WTC11 (cell line): ENCODE measurements around the gene IFIT3. TPM values are rescaled to one million over a fixed set of nuclear protein-coding genes. Genes with fewer than 3 reads are reported as not detected.
A peak's percentile ranks its signal among the peaks of the same experiment; 100 is the strongest.

ENCODE experiments used
- ATAC-seq: fragments of 200-7000 bp; cut with Tn5 transposase; 2 replicates; pipeline ENCODE4 v1.10.0; 2021; ENCODE audit warnings: mild to moderate bottlenecking, moderate library complexity
- CTCF ChIA-PET: fragments of 300-600 bp; sonication (Branson Sonifier 250); formaldehyde crosslinking; loops from one replicate; lab custom pipeline; 2021; ENCODE audit warnings: antibody characterized with exemption; lab: Charles Lee
- POLR2A ChIA-PET: fragments of 350-600 bp; sonication (Branson Sonifier 250); formaldehyde crosslinking; loops from one replicate; lab custom pipeline; 2021; ENCODE audit warnings: antibody characterized with exemption; lab: Charles Lee
- DNase-seq: peaks from one replicate; pipeline ENCODE4 v3.0.0; 2021; ENCODE audit warnings: low spot score
- H3K27ac Mint-ChIP-seq: 2 replicates; pipeline ENCODE4 v1.8.0; 2021; ENCODE audit warnings: mixed read lengths
- H3K27me3 Mint-ChIP-seq: 2 replicates; pipeline ENCODE4 v1.8.0; 2021; ENCODE audit warnings: low read depth, mild to moderate bottlenecking, moderate library complexity, mixed read lengths
- H3K36me3 Mint-ChIP-seq: 2 replicates; pipeline ENCODE4 v1.8.0; 2021; ENCODE audit warnings: mixed read lengths
- H3K4me1 Mint-ChIP-seq: 2 replicates; pipeline ENCODE4 v1.8.0; 2022; ENCODE audit warnings: mixed read lengths
- H3K4me3 Mint-ChIP-seq: 2 replicates; pipeline ENCODE4 v1.8.0; 2021; ENCODE audit warnings: mild to moderate bottlenecking, moderate library complexity, mixed read lengths
- H3K9me3 Mint-ChIP-seq: 2 replicates; pipeline ENCODE4 v1.8.0; 2021; ENCODE audit warnings: mixed read lengths
- AR ChIP-seq: fragments of 250-450 bp; sonication (Bioruptor Pico); IDR thresholded peaks from 2 replicates; pipeline ENCODE4 v1.9.0; 2021; ENCODE audit warnings: mild to moderate bottlenecking
- ATF2 ChIP-seq: sonication (generic); formaldehyde crosslinking; IDR thresholded peaks from 2 replicates; pipeline ENCODE4 v1.8.1; 2022; ENCODE audit warnings: low read depth, missing genetic modification reagents, borderline replicate concordance
- ERG ChIP-seq: fragments of 250-450 bp; sonication (Bioruptor Pico); IDR thresholded peaks from 2 replicates; pipeline ENCODE4 v1.8.0; 2021; ENCODE audit warnings: mild to moderate bottlenecking
- FOXP1 ChIP-seq: sonication (generic); formaldehyde crosslinking; IDR thresholded peaks from 2 replicates; pipeline ENCODE4 v1.8.0; 2022; ENCODE audit warnings: missing genetic modification reagents, mild to moderate bottlenecking, moderate library complexity, borderline replicate concordance
- HMGA2 ChIP-seq: fragments of 250-450 bp; sonication (Bioruptor Pico); IDR thresholded peaks from 2 replicates; pipeline ENCODE4 v1.4.0; 2021; ENCODE audit warnings: mild to moderate bottlenecking, moderate library complexity
- JUN ChIP-seq: sonication (generic); formaldehyde crosslinking; IDR thresholded peaks from 2 replicates; pipeline ENCODE4 v1.8.0; 2023; ENCODE audit warnings: mild to moderate bottlenecking, missing genetic modification reagents
- MAX ChIP-seq: sonication (generic); formaldehyde crosslinking; IDR thresholded peaks from 2 replicates; pipeline ENCODE4 v1.8.0; 2022; ENCODE audit warnings: mild to moderate bottlenecking, missing genetic modification reagents
- MLX ChIP-seq: sonication (generic); formaldehyde crosslinking; IDR thresholded peaks from 2 replicates; pipeline ENCODE4 v1.8.1; 2023; ENCODE audit warnings: mild to moderate bottlenecking, missing genetic modification reagents, moderate library complexity
- MXD4 ChIP-seq: fragments of 250-450 bp; sonication (Bioruptor Pico); IDR thresholded peaks from 2 replicates; pipeline ENCODE4 v1.8.0; 2021; ENCODE audit warnings: mild to moderate bottlenecking, moderate library complexity, borderline replicate concordance
- SMAD4 ChIP-seq: sonication (generic); formaldehyde crosslinking; IDR thresholded peaks from 2 replicates; pipeline ENCODE4 v1.8.0; 2022; ENCODE audit warnings: mild to moderate bottlenecking, missing genetic modification reagents
- USF1 ChIP-seq: sonication (generic); formaldehyde crosslinking; IDR thresholded peaks from 2 replicates; pipeline ENCODE4 v1.8.0; 2022; ENCODE audit warnings: mild to moderate bottlenecking, missing genetic modification reagents
- ZBTB21 ChIP-seq: sonication (generic); formaldehyde crosslinking; IDR thresholded peaks from 2 replicates; pipeline ENCODE4 v1.8.1; 2023; ENCODE audit warnings: mild to moderate bottlenecking, missing genetic modification reagents, borderline replicate concordance
- ZNF121 ChIP-seq: sonication (generic); formaldehyde crosslinking; IDR thresholded peaks from 2 replicates; pipeline ENCODE4 v1.8.0; 2023; ENCODE audit warnings: missing genetic modification reagents
- ZNF232 ChIP-seq: sonication (generic); formaldehyde crosslinking; IDR thresholded peaks from 2 replicates; pipeline ENCODE4 v1.8.0; 2022; ENCODE audit warnings: mild to moderate bottlenecking, missing genetic modification reagents
- ZNF263 ChIP-seq: sonication (generic); formaldehyde crosslinking; IDR thresholded peaks from 2 replicates; pipeline ENCODE4 v1.8.1; 2022; ENCODE audit warnings: low read depth, mild to moderate bottlenecking, moderate library complexity, missing genetic modification reagents
- ZNF416 ChIP-seq: fragments of 250-450 bp; sonication (Bioruptor Pico); IDR thresholded peaks from 2 replicates; pipeline ENCODE4 v1.9.0; 2021; ENCODE audit warnings: mild to moderate bottlenecking, inconsistent platforms
- total RNA-seq: library from RNA; stranded (reverse); gene quantifications from 3 replicates; pipeline ENCODE4 v1.2.3, GENCODE V29; 2021
- TF ChIP-seq, protein P1 (sequence below): sonication (generic); formaldehyde crosslinking; IDR thresholded peaks from 2 replicates; pipeline ENCODE4 v1.8.1; 2022; ENCODE audit warnings: mild to moderate bottlenecking, missing genetic modification reagents, moderate library complexity, borderline replicate concordance
- TF ChIP-seq, protein P2 (sequence below): sonication (generic); formaldehyde crosslinking; IDR thresholded peaks from 2 replicates; pipeline ENCODE4 v1.8.1; 2023; ENCODE audit warnings: mild to moderate bottlenecking, missing genetic modification reagents
- TF ChIP-seq, protein P3 (sequence below): sonication (generic); formaldehyde crosslinking; IDR thresholded peaks from 2 replicates; pipeline ENCODE4 v1.8.0; 2022; ENCODE audit warnings: mild to moderate bottlenecking, missing genetic modification reagents
- TF ChIP-seq, protein P4 (sequence below): sonication (generic); formaldehyde crosslinking; IDR thresholded peaks from 2 replicates; pipeline ENCODE4 v1.8.1; 2023; ENCODE audit warnings: mild to moderate bottlenecking, missing genetic modification reagents

IFIT3 gene
- total RNA-seq, 1 experiment from 2014 or later = 0.42 TPM

GRCh38 chr10:89283025-89283935 lies 44.5 kb upstream of the IFIT3 start (continued):
- no peak for TF ChIP-seq ZNF416

GRCh38 chr10:89283936-89284475 lies 43.8 kb upstream of the IFIT3 start:
- ATAC-seq (peak; percentile 94), DNase-seq (no peak)
- H3K27ac Mint-ChIP-seq = no peak overlapping the region
- H3K27me3 Mint-ChIP-seq = no peaks in the 10 kb centered on the region
- peaks cover 18% of the 10 kb centered on the region for H3K36me3 Mint-ChIP-seq
- ChIA-PET POLR2A (no interaction called here), CTCF (interaction anchor here (0.9 to 2.4 kb wide), 3 partner anchors 19 to 86 kb away, joined by 3 to 9 read pairs (median 4); no protein-coding TSS in a partner anchor)
- H3K4me3 Mint-ChIP-seq = no peak overlapping the region
- peaks cover 23% of the 10 kb centered on the region for H3K4me1 Mint-ChIP-seq
- H3K9me3 Mint-ChIP-seq = peaks cover 18% of the 10 kb centered on the region
- TF ChIP-seq ZBTB21 (CRISPR knock-in tag) (no peak), MAX (CRISPR knock-in tag) (no peak), ERG (CRISPR knock-in tag) (no peak), MXD4 (CRISPR knock-in tag) (no peak), ZNF263 (CRISPR knock-in tag) (no peak), FOXP1 (CRISPR knock-in tag) (no peak), USF1 (CRISPR knock-in tag) (no peak), ZNF232 (no peak), ATF2 (CRISPR knock-in tag) (no peak), JUN (CRISPR knock-in tag) (no peak), ZNF121 (CRISPR knock-in tag) (no peak), AR (CRISPR knock-in tag) (no peak), SMAD4 (CRISPR knock-in tag) (no peak), HMGA2 (CRISPR knock-in tag) (no peak), MLX (CRISPR knock-in tag) (no peak)
- TF ChIP-seq, protein P1, sequence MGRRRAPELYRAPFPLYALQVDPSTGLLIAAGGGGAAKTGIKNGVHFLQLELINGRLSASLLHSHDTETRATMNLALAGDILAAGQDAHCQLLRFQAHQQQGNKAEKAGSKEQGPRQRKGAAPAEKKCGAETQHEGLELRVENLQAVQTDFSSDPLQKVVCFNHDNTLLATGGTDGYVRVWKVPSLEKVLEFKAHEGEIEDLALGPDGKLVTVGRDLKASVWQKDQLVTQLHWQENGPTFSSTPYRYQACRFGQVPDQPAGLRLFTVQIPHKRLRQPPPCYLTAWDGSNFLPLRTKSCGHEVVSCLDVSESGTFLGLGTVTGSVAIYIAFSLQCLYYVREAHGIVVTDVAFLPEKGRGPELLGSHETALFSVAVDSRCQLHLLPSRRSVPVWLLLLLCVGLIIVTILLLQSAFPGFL (CRISPR knock-in tag) = no peak
- TF ChIP-seq, protein P2, sequence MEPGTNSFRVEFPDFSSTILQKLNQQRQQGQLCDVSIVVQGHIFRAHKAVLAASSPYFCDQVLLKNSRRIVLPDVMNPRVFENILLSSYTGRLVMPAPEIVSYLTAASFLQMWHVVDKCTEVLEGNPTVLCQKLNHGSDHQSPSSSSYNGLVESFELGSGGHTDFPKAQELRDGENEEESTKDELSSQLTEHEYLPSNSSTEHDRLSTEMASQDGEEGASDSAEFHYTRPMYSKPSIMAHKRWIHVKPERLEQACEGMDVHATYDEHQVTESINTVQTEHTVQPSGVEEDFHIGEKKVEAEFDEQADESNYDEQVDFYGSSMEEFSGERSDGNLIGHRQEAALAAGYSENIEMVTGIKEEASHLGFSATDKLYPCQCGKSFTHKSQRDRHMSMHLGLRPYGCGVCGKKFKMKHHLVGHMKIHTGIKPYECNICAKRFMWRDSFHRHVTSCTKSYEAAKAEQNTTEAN (CRISPR knock-in tag) = no peak
- TF ChIP-seq, protein P3, sequence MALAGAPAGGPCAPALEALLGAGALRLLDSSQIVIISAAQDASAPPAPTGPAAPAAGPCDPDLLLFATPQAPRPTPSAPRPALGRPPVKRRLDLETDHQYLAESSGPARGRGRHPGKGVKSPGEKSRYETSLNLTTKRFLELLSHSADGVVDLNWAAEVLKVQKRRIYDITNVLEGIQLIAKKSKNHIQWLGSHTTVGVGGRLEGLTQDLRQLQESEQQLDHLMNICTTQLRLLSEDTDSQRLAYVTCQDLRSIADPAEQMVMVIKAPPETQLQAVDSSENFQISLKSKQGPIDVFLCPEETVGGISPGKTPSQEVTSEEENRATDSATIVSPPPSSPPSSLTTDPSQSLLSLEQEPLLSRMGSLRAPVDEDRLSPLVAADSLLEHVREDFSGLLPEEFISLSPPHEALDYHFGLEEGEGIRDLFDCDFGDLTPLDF (CRISPR knock-in tag) = no peak
- TF ChIP-seq, protein P4, sequence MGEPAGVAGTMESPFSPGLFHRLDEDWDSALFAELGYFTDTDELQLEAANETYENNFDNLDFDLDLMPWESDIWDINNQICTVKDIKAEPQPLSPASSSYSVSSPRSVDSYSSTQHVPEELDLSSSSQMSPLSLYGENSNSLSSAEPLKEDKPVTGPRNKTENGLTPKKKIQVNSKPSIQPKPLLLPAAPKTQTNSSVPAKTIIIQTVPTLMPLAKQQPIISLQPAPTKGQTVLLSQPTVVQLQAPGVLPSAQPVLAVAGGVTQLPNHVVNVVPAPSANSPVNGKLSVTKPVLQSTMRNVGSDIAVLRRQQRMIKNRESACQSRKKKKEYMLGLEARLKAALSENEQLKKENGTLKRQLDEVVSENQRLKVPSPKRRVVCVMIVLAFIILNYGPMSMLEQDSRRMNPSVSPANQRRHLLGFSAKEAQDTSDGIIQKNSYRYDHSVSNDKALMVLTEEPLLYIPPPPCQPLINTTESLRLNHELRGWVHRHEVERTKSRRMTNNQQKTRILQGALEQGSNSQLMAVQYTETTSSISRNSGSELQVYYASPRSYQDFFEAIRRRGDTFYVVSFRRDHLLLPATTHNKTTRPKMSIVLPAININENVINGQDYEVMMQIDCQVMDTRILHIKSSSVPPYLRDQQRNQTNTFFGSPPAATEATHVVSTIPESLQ = no peak
